ENCODE results near the gene KIAA1217.

The KIAA1217 gene

DNA sequence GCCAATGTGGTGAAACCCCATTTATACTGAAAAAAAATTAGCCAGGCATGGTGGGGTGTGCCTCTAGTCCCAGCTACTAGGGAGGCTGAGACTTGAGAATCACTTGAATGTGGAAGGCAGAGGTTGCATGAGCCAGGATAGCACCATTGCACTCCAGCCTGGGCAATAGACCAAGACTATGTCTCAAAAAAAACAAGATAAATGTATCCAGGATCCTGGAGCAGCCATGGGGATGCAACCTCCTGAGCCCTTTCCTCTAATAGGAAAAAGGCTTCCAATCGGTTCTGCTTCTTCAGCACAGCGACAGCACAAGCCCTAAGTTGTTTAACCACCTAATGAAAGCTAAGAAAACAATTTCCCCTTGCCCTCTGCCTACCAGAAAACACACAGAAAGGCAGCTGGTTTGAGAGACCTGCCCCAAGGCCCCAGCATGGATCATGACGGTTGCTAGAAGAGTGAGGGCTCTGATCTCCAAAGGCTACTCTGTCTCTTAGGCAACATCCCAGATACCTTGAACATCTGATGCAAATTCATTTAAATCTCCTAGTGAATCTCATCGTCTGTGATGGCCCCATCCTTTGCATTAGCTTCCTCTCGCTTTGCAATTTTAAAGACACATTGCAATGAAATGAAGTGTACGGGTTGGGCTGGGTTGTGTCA lies 294.0 kb downstream of the KIAA1217 start:
- H3K9ac ChIP-seq (ENCODE audit: low read length) = no peak overlapping the region
- no peak overlapping the region for H3K4me3 ChIP-seq (ENCODE audit: low read depth in 1 of 2, low read length in 2 of 2)
- no peaks in the 10 kb centered on the region for H3K27me3 ChIP-seq (ENCODE audit: control insufficient read depth in 1 of 2, insufficient read depth in 2 of 2, low read length in 2 of 2)
- H3K36me3 ChIP-seq (ENCODE audit: insufficient read depth, low read length) = peaks cover 11% of the 10 kb centered on the region
- no peak overlapping the region for H3K27ac ChIP-seq (ENCODE audit: low read depth, low read length)
- H3K9me3 ChIP-seq (ENCODE audit: low read length) = no peaks in the 10 kb centered on the region
- H3K4me1 ChIP-seq (ENCODE audit: insufficient read depth, low read length) = no peaks in the 10 kb centered on the region

DNA sequence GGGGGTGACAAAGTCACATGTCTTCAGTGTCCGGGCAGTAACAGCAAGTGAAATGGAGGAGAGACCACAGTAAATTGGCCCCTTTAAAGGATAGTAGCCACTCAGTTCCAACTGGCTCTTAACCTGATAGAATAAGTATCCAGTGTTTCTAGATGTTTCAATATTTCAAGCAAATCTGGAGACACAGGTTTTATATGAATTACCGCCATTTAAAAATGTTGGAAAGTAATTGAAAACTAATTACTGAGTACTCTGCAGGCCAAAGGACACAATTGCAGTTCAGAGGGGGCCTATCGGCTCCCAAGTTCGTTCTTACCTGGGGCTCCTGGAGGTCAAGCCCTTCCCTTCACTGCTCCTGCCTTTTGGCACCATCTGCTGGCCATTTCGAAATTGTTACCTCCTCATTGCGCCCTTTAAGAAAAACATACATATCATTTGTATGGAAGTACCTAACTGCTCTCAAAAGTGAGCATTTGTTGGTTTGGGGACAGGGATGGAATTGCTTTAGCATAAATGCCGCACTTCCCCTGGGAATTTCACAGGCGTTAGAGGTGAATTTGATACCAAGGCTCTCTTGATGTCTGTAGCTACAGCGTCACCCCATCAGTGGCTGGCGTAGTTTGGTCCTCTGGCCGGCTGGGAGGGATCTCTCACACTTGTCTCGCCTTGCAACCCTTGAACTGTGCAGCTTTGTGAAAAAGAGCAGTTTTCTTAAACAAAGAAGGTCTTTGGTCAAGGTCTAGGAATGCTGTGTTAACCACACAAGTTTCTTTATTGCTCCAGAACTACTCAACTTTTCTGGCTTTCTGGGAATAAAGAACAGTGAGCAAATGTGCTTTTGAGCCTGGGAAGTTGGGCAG lies 294.8 kb downstream of the KIAA1217 start:
- no peaks in the 10 kb centered on the region for H3K27me3 ChIP-seq (ENCODE audit: control insufficient read depth in 1 of 2, insufficient read depth in 2 of 2, low read length in 2 of 2)
- H3K9me3 ChIP-seq (ENCODE audit: low read length) = no peaks in the 10 kb centered on the region
- H3K27ac ChIP-seq (ENCODE audit: low read depth, low read length) = no peak overlapping the region
- H3K9ac ChIP-seq (ENCODE audit: low read length) = no peak overlapping the region
- peaks cover 11% of the 10 kb centered on the region for H3K36me3 ChIP-seq (ENCODE audit: insufficient read depth, low read length)
- H3K4me1 ChIP-seq (ENCODE audit: insufficient read depth, low read length) = no peaks in the 10 kb centered on the region
- no peak overlapping the region for H3K4me3 ChIP-seq (ENCODE audit: low read depth in 1 of 2, low read length in 2 of 2)

DNA sequence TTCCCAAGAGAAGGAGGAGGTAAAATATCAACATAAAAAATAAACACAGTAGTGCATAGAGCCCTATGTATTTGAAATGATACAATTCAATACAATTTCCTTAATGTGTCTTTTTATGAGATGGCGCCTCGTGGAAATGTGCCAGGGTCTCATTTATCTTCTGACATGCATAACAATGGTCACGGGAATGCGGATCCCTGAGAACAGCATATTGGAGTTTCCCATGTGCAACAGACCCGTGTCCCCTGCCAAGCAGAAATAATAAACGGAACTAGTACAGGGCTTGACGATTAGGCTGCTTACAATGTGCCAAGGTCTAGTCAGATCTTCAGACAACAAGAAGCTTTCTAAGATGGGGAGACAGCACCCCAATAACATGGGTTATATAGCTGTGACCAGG lies 296.8 kb downstream of the KIAA1217 start:
- Histone ChIP-seq H3K36me3 (ENCODE audit: insufficient read depth, low read length) (peaks cover 11% of the 10 kb centered on the region), H3K9ac (ENCODE audit: low read length) (no peak overlapping the region), H3K4me3 (ENCODE audit: low read depth in 1 of 2, low read length in 2 of 2) (no peak overlapping the region), H3K9me3 (ENCODE audit: low read length) (no peaks in the 10 kb centered on the region), H3K27me3 (ENCODE audit: control insufficient read depth in 1 of 2, insufficient read depth in 2 of 2, low read length in 2 of 2) (no peaks in the 10 kb centered on the region), H3K4me1 (ENCODE audit: insufficient read depth, low read length) (no peaks in the 10 kb centered on the region), H3K27ac (ENCODE audit: low read depth, low read length) (no peak overlapping the region)

DNA sequence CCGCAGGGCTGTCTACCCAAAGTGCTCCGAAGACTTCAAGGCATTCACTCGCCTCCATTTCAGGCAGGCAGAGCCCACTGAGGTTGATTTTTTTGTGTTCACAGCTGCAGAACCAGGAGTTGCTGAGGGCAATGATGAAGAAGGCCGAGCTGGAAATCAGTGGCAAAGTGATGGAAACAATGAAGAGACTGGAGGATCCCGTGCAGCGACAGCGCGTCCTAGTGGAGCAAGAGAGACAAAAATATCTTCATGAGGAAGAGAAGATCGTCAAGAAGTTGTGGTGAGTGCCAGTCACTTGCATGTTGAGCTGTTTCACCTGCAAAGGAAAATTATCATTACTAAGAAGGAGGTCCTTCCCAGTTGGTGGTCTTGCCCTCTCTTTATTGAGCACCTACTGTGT lies 304.2 kb downstream of the KIAA1217 start:
- H3K27me3 ChIP-seq (ENCODE audit: control insufficient read depth in 1 of 2, insufficient read depth in 2 of 2, low read length in 2 of 2) = no peaks in the 10 kb centered on the region
- no peaks in the 10 kb centered on the region for H3K4me1 ChIP-seq (ENCODE audit: insufficient read depth, low read length)
- no peaks in the 10 kb centered on the region for H3K9me3 ChIP-seq (ENCODE audit: low read length)
- H3K4me3 ChIP-seq (ENCODE audit: low read depth in 1 of 2, low read length in 2 of 2) = no peak overlapping the region
- no peaks in the 10 kb centered on the region for H3K36me3 ChIP-seq (ENCODE audit: insufficient read depth, low read length)
- H3K9ac ChIP-seq (ENCODE audit: low read length) = no peak overlapping the region
- H3K27ac ChIP-seq (ENCODE audit: low read depth, low read length) = no peak overlapping the region

DNA sequence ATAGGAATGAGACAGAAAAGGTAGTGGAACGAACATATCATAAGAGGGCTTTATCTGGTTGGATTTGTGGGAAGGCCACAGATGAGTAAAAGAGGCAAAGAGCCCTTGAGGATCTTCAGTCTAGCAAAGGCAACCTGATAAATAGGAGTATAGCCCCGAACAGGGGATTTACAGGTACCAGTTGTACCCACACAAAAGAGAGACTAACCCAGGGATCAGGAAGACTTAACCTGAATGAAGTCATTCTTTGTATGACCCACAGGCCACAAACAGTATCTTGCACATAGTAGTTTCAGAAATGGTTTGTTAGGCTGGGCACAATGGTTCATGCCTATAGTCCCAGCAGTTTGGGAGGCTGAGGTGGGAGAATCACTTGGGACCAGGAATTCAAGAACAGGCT lies 306.5 kb downstream of the KIAA1217 start:
- no peak overlapping the region for H3K4me3 ChIP-seq (ENCODE audit: low read depth in 1 of 2, low read length in 2 of 2)
- no peak overlapping the region for H3K9ac ChIP-seq (ENCODE audit: low read length)
- H3K27ac ChIP-seq (ENCODE audit: low read depth, low read length) = no peak overlapping the region
- peaks cover 12% of the 10 kb centered on the region for H3K4me1 ChIP-seq (ENCODE audit: insufficient read depth, low read length)
- H3K9me3 ChIP-seq (ENCODE audit: low read length) = no peaks in the 10 kb centered on the region
- no peaks in the 10 kb centered on the region for H3K27me3 ChIP-seq (ENCODE audit: control insufficient read depth in 1 of 2, insufficient read depth in 2 of 2, low read length in 2 of 2)
- peaks cover 3% of the 10 kb centered on the region for H3K36me3 ChIP-seq (ENCODE audit: insufficient read depth, low read length)

DNA sequence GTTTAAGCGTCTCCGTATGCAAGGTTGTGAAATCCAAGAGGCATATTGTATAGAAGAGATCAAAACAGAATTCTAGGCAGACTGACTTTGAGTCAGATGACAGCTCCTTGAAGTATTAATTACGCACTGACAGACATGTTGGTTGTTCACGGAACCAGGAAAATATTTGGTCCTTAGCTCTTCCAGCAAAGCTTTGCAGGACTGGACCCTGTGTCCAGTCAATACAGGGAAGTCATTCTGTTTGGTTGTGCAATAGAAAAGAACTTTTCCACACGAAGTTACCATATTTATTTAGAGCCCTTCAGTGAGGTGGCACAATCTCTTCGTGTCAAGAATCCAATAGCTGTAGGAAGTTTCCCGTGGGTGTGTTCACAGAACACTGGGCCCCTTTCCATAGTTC lies 309.5 kb downstream of the KIAA1217 start:
- peaks cover 12% of the 10 kb centered on the region for H3K4me1 ChIP-seq (ENCODE audit: insufficient read depth, low read length)
- H3K4me3 ChIP-seq (ENCODE audit: low read depth in 1 of 2, low read length in 2 of 2) = no peak overlapping the region
- H3K9me3 ChIP-seq (ENCODE audit: low read length) = no peaks in the 10 kb centered on the region
- no peak overlapping the region for H3K9ac ChIP-seq (ENCODE audit: low read length)
- peaks cover 3% of the 10 kb centered on the region for H3K36me3 ChIP-seq (ENCODE audit: insufficient read depth, low read length)
- no peak overlapping the region for H3K27ac ChIP-seq (ENCODE audit: low read depth, low read length)
- H3K27me3 ChIP-seq (ENCODE audit: control insufficient read depth in 1 of 2, insufficient read depth in 2 of 2, low read length in 2 of 2) = no peaks in the 10 kb centered on the region

DNA sequence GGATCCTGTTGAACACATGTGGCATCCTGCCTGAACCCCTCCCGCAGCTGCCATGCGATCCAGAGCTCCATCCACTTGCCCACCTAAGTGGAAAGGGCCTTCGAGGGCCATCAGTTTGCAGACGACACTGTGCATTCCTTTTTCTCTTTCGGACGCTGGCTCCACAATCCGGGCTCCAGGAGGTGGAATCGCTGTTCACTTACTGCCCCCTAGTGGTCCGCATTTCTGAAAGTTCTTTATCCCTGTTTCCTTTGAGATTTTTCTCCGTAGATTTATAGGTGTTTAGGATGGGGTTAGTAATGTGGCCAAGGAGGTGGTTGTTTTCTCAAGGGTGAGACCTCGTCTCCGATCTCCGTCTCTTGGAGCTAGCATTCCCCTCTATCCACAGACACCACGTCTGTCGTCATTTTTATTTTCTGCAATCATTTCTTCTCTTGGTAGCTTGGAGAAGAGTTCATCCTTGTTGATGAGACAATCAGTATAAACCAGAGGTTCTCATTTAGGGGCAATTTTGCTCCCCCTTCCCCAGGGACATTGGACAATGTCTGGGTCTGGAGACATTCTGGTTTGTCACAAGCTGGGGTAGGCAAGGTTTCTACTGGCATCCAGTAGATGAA lies 310.2 kb downstream of the KIAA1217 start:
- no peaks in the 10 kb centered on the region for H3K9me3 ChIP-seq (ENCODE audit: low read length)
- peaks cover 12% of the 10 kb centered on the region for H3K4me1 ChIP-seq (ENCODE audit: insufficient read depth, low read length)
- peaks cover 3% of the 10 kb centered on the region for H3K36me3 ChIP-seq (ENCODE audit: insufficient read depth, low read length)
- no peak overlapping the region for H3K9ac ChIP-seq (ENCODE audit: low read length)
- H3K27me3 ChIP-seq (ENCODE audit: control insufficient read depth in 1 of 2, insufficient read depth in 2 of 2, low read length in 2 of 2) = no peaks in the 10 kb centered on the region
- H3K4me3 ChIP-seq (ENCODE audit: low read depth in 1 of 2, low read length in 2 of 2) = no peak overlapping the region
- H3K27ac ChIP-seq (ENCODE audit: low read depth, low read length) = no peak overlapping the region

DNA sequence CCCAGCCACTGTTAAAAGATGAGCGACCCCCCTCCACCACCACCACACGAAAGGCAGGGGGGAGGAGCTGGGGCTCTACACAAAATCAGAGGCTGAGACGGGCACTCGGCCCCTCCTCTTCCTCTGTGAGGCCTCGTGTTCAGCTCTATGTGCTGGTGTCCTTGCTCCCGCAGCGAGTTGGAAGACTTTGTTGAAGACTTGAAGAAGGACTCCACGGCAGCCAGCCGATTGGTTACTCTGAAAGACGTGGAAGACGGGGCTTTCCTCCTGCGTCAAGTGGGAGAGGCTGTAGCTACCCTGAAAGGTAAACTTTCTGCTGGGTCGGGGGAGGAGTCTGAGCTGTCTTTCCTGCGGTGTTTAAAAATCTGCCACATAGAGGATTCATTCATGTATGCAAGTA lies 311.0 kb downstream of the KIAA1217 start:
- H3K36me3 ChIP-seq (ENCODE audit: insufficient read depth, low read length) = peaks cover 10% of the 10 kb centered on the region

DNA sequence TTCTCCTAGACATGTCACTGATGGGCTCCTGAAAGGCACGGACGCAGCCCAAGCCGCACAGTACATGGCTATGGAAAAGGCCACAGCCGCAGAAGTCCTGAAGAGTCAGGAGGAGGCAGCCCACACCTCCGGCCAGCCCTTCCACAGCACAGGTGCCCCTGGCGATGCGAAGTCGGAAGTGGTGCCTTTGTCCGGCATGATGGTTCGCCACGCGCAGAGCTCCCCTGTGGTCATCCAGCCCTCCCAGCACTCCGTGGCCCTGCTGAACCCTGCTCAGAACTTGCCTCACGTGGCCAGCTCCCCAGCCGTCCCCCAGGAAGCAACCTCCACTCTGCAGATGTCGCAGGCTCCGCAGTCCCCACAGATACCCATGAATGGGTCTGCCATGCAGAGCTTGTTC lies 315.4 kb downstream of the KIAA1217 start:
- Histone ChIP-seq H3K36me3 (ENCODE audit: insufficient read depth, low read length) (peaks cover 14% of the 10 kb centered on the region), H3K4me1 (ENCODE audit: insufficient read depth, low read length) (peaks cover 8% of the 10 kb centered on the region)

More for the DNA sequence above, 311.0 kb downstream of the KIAA1217 start:
- H3K27ac ChIP-seq (ENCODE audit: low read depth, low read length) = no peak overlapping the region
- H3K4me1 ChIP-seq (ENCODE audit: insufficient read depth, low read length) = peaks cover 12% of the 10 kb centered on the region
- no peaks in the 10 kb centered on the region for H3K9me3 ChIP-seq (ENCODE audit: low read length)
- no peaks in the 10 kb centered on the region for H3K27me3 ChIP-seq (ENCODE audit: control insufficient read depth in 1 of 2, insufficient read depth in 2 of 2, low read length in 2 of 2)
- no peak overlapping the region for H3K9ac ChIP-seq (ENCODE audit: low read length)
- no peak overlapping the region for H3K4me3 ChIP-seq (ENCODE audit: low read depth in 1 of 2, low read length in 2 of 2)

DNA sequence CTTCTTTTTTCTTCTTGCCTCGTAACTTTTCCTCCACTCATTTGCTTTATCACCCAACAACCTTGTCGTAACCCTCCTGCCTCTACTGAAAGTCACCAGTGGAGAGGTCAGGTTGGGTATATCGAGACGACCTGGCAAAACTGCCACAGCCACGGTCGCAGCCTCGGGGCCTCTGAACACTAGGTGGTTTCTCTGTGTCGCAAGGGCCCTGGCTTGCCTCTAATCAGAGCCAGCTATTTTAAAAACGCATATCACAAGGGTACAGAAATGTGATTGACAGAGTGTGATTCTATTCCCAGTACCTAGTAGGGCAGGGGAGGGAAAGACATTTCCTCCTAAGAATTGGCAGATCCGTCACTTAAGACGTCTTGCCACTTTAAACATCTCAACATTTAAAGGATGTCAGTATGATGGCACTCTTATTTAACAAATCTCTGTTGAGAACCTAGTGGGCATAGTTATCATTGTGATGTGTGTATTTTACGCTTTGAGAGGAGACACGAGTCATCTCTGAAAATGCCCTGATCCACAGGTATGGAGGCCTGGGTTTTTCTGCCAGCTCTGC lies 317.2 kb downstream of the KIAA1217 start:
- no peak overlapping the region for H3K9ac ChIP-seq (ENCODE audit: low read length)
- no peaks in the 10 kb centered on the region for H3K4me1 ChIP-seq (ENCODE audit: insufficient read depth, low read length)
- peaks cover 11% of the 10 kb centered on the region for H3K36me3 ChIP-seq (ENCODE audit: insufficient read depth, low read length)
- H3K27me3 ChIP-seq (ENCODE audit: control insufficient read depth in 1 of 2, insufficient read depth in 2 of 2, low read length in 2 of 2) = no peaks in the 10 kb centered on the region
- H3K27ac ChIP-seq (ENCODE audit: low read depth, low read length) = no peak overlapping the region
- no peaks in the 10 kb centered on the region for H3K9me3 ChIP-seq (ENCODE audit: low read length)
- H3K4me3 ChIP-seq (ENCODE audit: low read depth in 1 of 2, low read length in 2 of 2) = no peak overlapping the region

More for the DNA sequence above, 315.4 kb downstream of the KIAA1217 start:
- Histone ChIP-seq H3K9ac (ENCODE audit: low read length) (no peak overlapping the region), H3K9me3 (ENCODE audit: low read length) (no peaks in the 10 kb centered on the region), H3K4me3 (ENCODE audit: low read depth in 1 of 2, low read length in 2 of 2) (no peak overlapping the region), H3K27me3 (ENCODE audit: control insufficient read depth in 1 of 2, insufficient read depth in 2 of 2, low read length in 2 of 2) (no peaks in the 10 kb centered on the region), H3K27ac (ENCODE audit: low read depth, low read length) (no peak overlapping the region)

DNA sequence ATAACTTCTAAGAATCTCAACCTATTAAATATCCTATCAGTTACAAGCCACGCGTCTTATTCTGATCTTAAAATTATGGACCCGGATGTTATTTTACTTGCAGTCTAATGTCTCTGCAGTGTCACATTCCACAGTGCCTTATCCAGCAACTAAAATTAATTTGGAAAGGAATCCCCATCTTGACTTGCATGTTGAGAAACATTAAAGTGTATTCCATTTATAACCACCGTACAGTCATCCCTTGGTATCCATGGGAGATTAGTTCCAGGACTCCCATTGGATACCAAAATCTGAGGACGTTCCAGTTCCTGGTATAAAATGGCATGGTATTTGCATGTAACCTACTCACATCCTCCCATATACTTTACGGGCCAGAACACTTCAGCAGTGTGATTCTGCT lies 320.0 kb downstream of the KIAA1217 start:
- Histone ChIP-seq H3K9me3 (ENCODE audit: low read length) (no peaks in the 10 kb centered on the region), H3K36me3 (ENCODE audit: insufficient read depth, low read length) (peaks cover 22% of the 10 kb centered on the region), H3K4me1 (ENCODE audit: insufficient read depth, low read length) (no peaks in the 10 kb centered on the region)

More for the DNA sequence above, 320.0 kb downstream of the KIAA1217 start:
- H3K27ac ChIP-seq (ENCODE audit: low read depth, low read length) = no peak overlapping the region
- H3K27me3 ChIP-seq (ENCODE audit: control insufficient read depth in 1 of 2, insufficient read depth in 2 of 2, low read length in 2 of 2) = no peaks in the 10 kb centered on the region
- no peak overlapping the region for H3K9ac ChIP-seq (ENCODE audit: low read length)
- H3K4me3 ChIP-seq (ENCODE audit: low read depth in 1 of 2, low read length in 2 of 2) = no peak overlapping the region

Data from muscle layer of colon (tissue), 2 donors.